K562 (cell line): ENCODE results near the gene WDR46. TPM values are rescaled to one million over a fixed set of nuclear protein-coding genes. Genes with fewer than 3 reads are reported as not detected.
A peak's percentile ranks its signal among the peaks of the same experiment; 100 is the strongest.

Experiments used
- E2F4 ChIP-seq: sonication (generic); formaldehyde crosslinking; IDR thresholded peaks from 2 replicates; pipeline ENCODE4 v1.8.0; 2022; ENCODE audit warnings: mild to moderate bottlenecking, low read depth, missing genetic modification reagents
- E2F5 ChIP-seq: sonication (generic); formaldehyde crosslinking; IDR thresholded peaks from 2 replicates; pipeline ENCODE4 v1.8.0; 2022; ENCODE audit warnings: mild to moderate bottlenecking, missing genetic modification reagents
- GMEB1 ChIP-seq: fragments of 250-450 bp; sonication (Bioruptor Pico); IDR thresholded peaks from 2 replicates; pipeline ENCODE4 v1.4.0; 2020; ENCODE audit warnings: mild to moderate bottlenecking
- HNRNPK ChIP-seq: fragments of 200-400 bp; formaldehyde crosslinking; IDR thresholded peaks from one replicate; pipeline ENCODE4 v1.6.1; 2018; ENCODE audit warnings: mild to moderate bottlenecking, low read depth, low read length; ENCODE audit not compliant: poor library complexity, severe bottlenecking
- KLF10 ChIP-seq: fragments of 250-450 bp; sonication (Bioruptor Pico); IDR thresholded peaks from 2 replicates; pipeline ENCODE4 v1.6.1; 2021; ENCODE audit warnings: matching md5 sums
- KLF6 ChIP-seq: fragments of 250-450 bp; sonication (Bioruptor Pico); IDR thresholded peaks from 2 replicates; pipeline ENCODE4 v1.4.0; 2020; ENCODE audit warnings: mild to moderate bottlenecking, moderate library complexity, borderline replicate concordance
- MAZ ChIP-seq, 2 experiments: fragments of 450-650 bp in 1 of 2; sonication (generic) in 1 of 2; formaldehyde crosslinking; IDR thresholded peaks in 1 of 2; conservative IDR thresholded peaks in 1 of 2; 2 replicates each; pipeline versions ENCODE4 v1.4.0 to v1.5.0; 2020; ENCODE audit warnings: mild to moderate bottlenecking in 1 of 2, missing genetic modification reagents in 1 of 2
- NBN ChIP-seq: fragments of 450-650 bp; IDR thresholded peaks from 2 replicates; pipeline ENCODE4 v1.6.1; 2016; ENCODE audit warnings: low read depth, mild to moderate bottlenecking
- SMAD4 ChIP-seq: fragments of 250-450 bp; sonication (Bioruptor Pico); conservative IDR thresholded peaks from 2 replicates; pipeline ENCODE4 v1.8.0; 2021; ENCODE audit warnings: inconsistent platforms, mild to moderate bottlenecking, moderate library complexity
- ZBTB7A ChIP-seq: IDR thresholded peaks from 2 replicates; pipeline ENCODE4 v1.6.1; 2011; ENCODE audit warnings: low read depth, mild to moderate bottlenecking, low read length, moderate library complexity, borderline replicate concordance; ENCODE audit not compliant: control insufficient read depth
- ZNF146 ChIP-seq: IDR thresholded peaks from one replicate; pipeline ENCODE4 v1.6.1; 2018; ENCODE audit warnings: missing compliant biosample characterization; ENCODE audit not compliant: unreplicated experiment
- ZNF584 ChIP-seq: fragments of 200-800 bp; sonication (Bioruptor generic); IDR thresholded peaks from 2 replicates; pipeline ENCODE4 v1.6.1; 2016; ENCODE audit warnings: low read depth, mild to moderate bottlenecking, missing genetic modification characterization, missing compliant biosample characterization
- ZNF77 ChIP-seq: fragments of 250-450 bp; sonication (Bioruptor Pico); IDR thresholded peaks from 2 replicates; pipeline ENCODE4 v1.5.0; 2020
- ZZZ3 ChIP-seq: fragments of 450-650 bp; IDR thresholded peaks from 2 replicates; pipeline ENCODE4 v1.6.1; 2016; ENCODE audit warnings: antibody characterized with exemption, mild to moderate bottlenecking, moderate library complexity
- polyA plus RNA-seq, 8 experiments: library from polyadenylated mRNA; depleted of rRNA in 4 of 8; stranded (reverse) in 5 of 8; unstranded in 3 of 8; fragments of >200 nt; fragmentation: Nextera tagmentation in 2 of 8; fragmentation: Illumina TruSeq in 1 of 8; extraction: Ambion mirVana in 2 of 8; extraction: Trizol in 1 of 8; gene quantifications; 2 replicates each; pipeline versions ENCODE4 v1.2.1 to v1.2.3, GENCODE V29; 2011 to 2014; ENCODE audit warnings: inconsistent platforms in 1 of 8, missing spikeins in 1 of 8
- total RNA-seq, 7 experiments: library from RNA; depleted of rRNA in 6 of 7; stranded (reverse); fragments of >200 nt in 6 of 7; fragmentation: Illumina TruSeq in 2 of 7; extraction: Trizol in 2 of 7; gene quantifications; 2 replicates each; pipeline versions ENCODE4 v1.2.1 to v1.2.3, GENCODE V29; 2011 to 2021; ENCODE audit warnings: low replicate concordance in 1 of 7
- TF ChIP-seq, protein P1 (sequence below): fragments of 150-350 bp; conservative IDR thresholded peaks from 2 replicates; pipeline ENCODE4 v1.6.1; 2014; ENCODE audit warnings: low read length
- TF ChIP-seq, protein P2 (sequence below): fragments of 450-650 bp; IDR thresholded peaks from 2 replicates; pipeline ENCODE4 v1.6.1; 2018; ENCODE audit warnings: mild to moderate bottlenecking, low read depth; ENCODE audit not compliant: partially characterized antibody
- TF ChIP-seq, protein P3 (sequence below): fragments of 450-650 bp; formaldehyde crosslinking; IDR thresholded peaks from 2 replicates; pipeline ENCODE4 v1.4.0; 2020; ENCODE audit warnings: mild to moderate bottlenecking, moderate library complexity

The WDR46 gene
- total and polyA plus RNA-seq, 9 of the 15 experiments (the other 6 are each of a cell fraction or from before 2014, with no cell fraction given): 8.9 to 146 (median 93.1) TPM

GRCh38 chr6:33312361-33313104 lies 23.5 kb upstream of the WDR46 start (continued):
- TF ChIP-seq ZNF584 (CRISPR knock-in tag) (no peak), E2F5 (CRISPR knock-in tag) (no peak), ZNF77 (CRISPR knock-in tag) (no peak), ZBTB7A (peak; percentile 68), ZNF146 (CRISPR knock-in tag) (no peak), MAZ (CRISPR knock-in tag; conservative IDR thresholded peaks at IDR 0.05 in 1 of 2, IDR thresholded peaks at IDR 0.05 in 1 of 2) (peak; percentile 38 to 48; a peak in 2 of 4 replicates), HNRNPK (no peak), GMEB1 (CRISPR knock-in tag) (no peak), SMAD4 (CRISPR knock-in tag) (no peak), E2F4 (CRISPR knock-in tag) (no peak), KLF6 (CRISPR knock-in tag) (no peak), ZZZ3 (no peak), NBN (no peak), KLF10 (CRISPR knock-in tag) (no peak)
- TF ChIP-seq, protein P1, sequence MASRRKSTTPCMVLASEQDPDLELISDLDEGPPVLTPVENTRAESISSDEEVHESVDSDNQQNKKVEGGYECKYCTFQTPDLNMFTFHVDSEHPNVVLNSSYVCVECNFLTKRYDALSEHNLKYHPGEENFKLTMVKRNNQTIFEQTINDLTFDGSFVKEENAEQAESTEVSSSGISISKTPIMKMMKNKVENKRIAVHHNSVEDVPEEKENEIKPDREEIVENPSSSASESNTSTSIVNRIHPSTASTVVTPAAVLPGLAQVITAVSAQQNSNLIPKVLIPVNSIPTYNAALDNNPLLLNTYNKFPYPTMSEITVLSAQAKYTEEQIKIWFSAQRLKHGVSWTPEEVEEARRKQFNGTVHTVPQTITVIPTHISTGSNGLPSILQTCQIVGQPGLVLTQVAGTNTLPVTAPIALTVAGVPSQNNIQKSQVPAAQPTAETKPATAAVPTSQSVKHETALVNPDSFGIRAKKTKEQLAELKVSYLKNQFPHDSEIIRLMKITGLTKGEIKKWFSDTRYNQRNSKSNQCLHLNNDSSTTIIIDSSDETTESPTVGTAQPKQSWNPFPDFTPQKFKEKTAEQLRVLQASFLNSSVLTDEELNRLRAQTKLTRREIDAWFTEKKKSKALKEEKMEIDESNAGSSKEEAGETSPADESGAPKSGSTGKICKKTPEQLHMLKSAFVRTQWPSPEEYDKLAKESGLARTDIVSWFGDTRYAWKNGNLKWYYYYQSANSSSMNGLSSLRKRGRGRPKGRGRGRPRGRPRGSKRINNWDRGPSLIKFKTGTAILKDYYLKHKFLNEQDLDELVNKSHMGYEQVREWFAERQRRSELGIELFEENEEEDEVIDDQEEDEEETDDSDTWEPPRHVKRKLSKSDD: no peak
- TF ChIP-seq, protein P2, sequence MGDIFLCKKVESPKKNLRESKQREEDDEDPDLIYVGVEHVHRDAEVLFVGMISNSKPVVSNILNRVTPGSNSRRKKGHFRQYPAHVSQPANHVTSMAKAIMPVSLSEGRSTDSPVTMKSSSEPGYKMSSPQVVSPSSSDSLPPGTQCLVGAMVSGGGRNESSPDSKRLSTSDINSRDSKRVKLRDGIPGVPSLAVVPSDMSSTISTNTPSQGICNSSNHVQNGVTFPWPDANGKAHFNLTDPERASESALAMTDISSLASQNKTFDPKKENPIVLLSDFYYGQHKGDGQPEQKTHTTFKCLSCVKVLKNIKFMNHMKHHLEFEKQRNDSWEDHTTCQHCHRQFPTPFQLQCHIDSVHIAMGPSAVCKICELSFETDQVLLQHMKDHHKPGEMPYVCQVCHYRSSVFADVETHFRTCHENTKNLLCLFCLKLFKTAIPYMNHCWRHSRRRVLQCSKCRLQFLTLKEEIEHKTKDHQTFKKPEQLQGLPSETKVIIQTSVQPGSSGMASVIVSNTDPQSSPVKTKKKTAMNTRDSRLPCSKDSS: no peak
- TF ChIP-seq, protein P3, sequence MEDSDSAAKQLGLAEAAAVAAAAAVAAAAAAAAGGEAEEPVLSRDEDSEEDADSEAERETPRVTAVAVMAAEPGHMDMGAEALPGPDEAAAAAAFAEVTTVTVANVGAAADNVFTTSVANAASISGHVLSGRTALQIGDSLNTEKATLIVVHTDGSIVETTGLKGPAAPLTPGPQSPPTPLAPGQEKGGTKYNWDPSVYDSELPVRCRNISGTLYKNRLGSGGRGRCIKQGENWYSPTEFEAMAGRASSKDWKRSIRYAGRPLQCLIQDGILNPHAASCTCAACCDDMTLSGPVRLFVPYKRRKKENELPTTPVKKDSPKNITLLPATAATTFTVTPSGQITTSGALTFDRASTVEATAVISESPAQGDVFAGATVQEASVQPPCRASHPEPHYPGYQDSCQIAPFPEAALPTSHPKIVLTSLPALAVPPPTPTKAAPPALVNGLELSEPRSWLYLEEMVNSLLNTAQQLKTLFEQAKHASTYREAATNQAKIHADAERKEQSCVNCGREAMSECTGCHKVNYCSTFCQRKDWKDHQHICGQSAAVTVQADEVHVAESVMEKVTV (CRISPR knock-in tag): no peak
